K562 (cell line): ENCODE results near the gene NADK. TPM values are rescaled to one million over a fixed set of nuclear protein-coding genes. Genes with fewer than 3 reads are reported as not detected.

Experiments
- CBFB ChIP-seq: sonication (generic); formaldehyde crosslinking; IDR thresholded peaks from 2 replicates; pipeline ENCODE4 v1.4.0; 2020; ENCODE audit warnings: mild to moderate bottlenecking, missing genetic modification reagents
- MAFF ChIP-seq: IDR thresholded peaks from 2 replicates; pipeline ENCODE4 v1.6.1; 2012; ENCODE audit warnings: low read length, improper control_type of control experiment
- MAFG ChIP-seq: fragments of 450-650 bp; conservative IDR thresholded peaks from 2 replicates; pipeline ENCODE4 v1.6.1; 2016; ENCODE audit warnings: missing genetic modification characterization, missing compliant biosample characterization
- MAFK ChIP-seq: IDR thresholded peaks from 2 replicates; pipeline ENCODE4 v1.6.1; 2011; ENCODE audit warnings: low read length, improper control_type of control experiment
- MCM3 ChIP-seq: fragments of 450-650 bp; IDR thresholded peaks from 2 replicates; pipeline ENCODE4 v1.6.1; 2016
- MCM5 ChIP-seq: fragments of 450-650 bp; IDR thresholded peaks from 2 replicates; pipeline ENCODE4 v1.6.1; 2016; ENCODE audit warnings: low read depth
- NCOA1 ChIP-seq: fragments of 450-650 bp; IDR thresholded peaks from 2 replicates; pipeline ENCODE4 v1.6.1; 2016; ENCODE audit warnings: low read depth
- PHB ChIP-seq: fragments of 250-450 bp; sonication (Bioruptor Pico); IDR thresholded peaks from 2 replicates; pipeline ENCODE4 v1.5.0; 2021
- RFX7 ChIP-seq: fragments of 250-450 bp; sonication (Bioruptor Pico); IDR thresholded peaks from 2 replicates; pipeline ENCODE4 v1.5.1; 2021; ENCODE audit warnings: mild to moderate bottlenecking
- SLC30A9 ChIP-seq: fragments of 250-450 bp; sonication (Bioruptor Pico); IDR thresholded peaks from 2 replicates; pipeline ENCODE4 v1.8.0; 2022; ENCODE audit warnings: mild to moderate bottlenecking, moderate library complexity
- SRF ChIP-seq, 2 experiments: fragments of 250-450, 450-650 bp in 1 of 2; sonication (Bioruptor Pico) in 1 of 2; sonication (generic) in 1 of 2; formaldehyde crosslinking; IDR thresholded peaks; 2 replicates each; pipeline versions ENCODE4 v1.5.0 to v1.5.1; 2020 to 2022; ENCODE audit warnings: mild to moderate bottlenecking in 1 of 2, missing genetic modification reagents in 1 of 2
- STAT5A ChIP-seq: IDR thresholded peaks from 2 replicates; pipeline ENCODE4 v1.6.1; 2012; ENCODE audit warnings: low read length, inconsistent platforms, borderline replicate concordance
- ZBTB11 ChIP-seq, 3 experiments: fragments of 200-800 bp in 1 of 3; fragments of 250-450 bp in 1 of 3; fragments of 450-650 bp in 1 of 3; sonication (Bioruptor Pico) in 1 of 3; sonication (Bioruptor generic) in 1 of 3; formaldehyde crosslinking in 1 of 3; IDR thresholded peaks; 2 replicates each; pipeline versions ENCODE4 v1.6.1 to v1.8.0; 2016 to 2022; ENCODE audit warnings: mild to moderate bottlenecking in 2 of 3, missing genetic modification characterization in 2 of 3, missing compliant biosample characterization in 1 of 3, moderate library complexity in 1 of 3
- ZNF146 ChIP-seq: IDR thresholded peaks from one replicate; pipeline ENCODE4 v1.6.1; 2018; ENCODE audit warnings: missing compliant biosample characterization; ENCODE audit not compliant: unreplicated experiment
- polyA plus RNA-seq, 8 experiments: library from polyadenylated mRNA; depleted of rRNA in 4 of 8; stranded (reverse) in 5 of 8; unstranded in 3 of 8; fragments of >200 nt; fragmentation: Nextera tagmentation in 2 of 8; fragmentation: Illumina TruSeq in 1 of 8; extraction: Ambion mirVana in 2 of 8; extraction: Trizol in 1 of 8; gene quantifications; 2 replicates each; pipeline versions ENCODE4 v1.2.1 to v1.2.3, GENCODE V29; 2011 to 2014; ENCODE audit warnings: inconsistent platforms in 1 of 8, missing spikeins in 1 of 8
- total RNA-seq, 7 experiments: library from RNA; depleted of rRNA in 6 of 7; stranded (reverse); fragments of >200 nt in 6 of 7; fragmentation: Illumina TruSeq in 2 of 7; extraction: Trizol in 2 of 7; gene quantifications; 2 replicates each; pipeline versions ENCODE4 v1.2.1 to v1.2.3, GENCODE V29; 2011 to 2021; ENCODE audit warnings: low replicate concordance in 1 of 7

NADK gene
- total and polyA plus RNA-seq, 9 of the 15 experiments (the other 6 are each of a cell fraction or from before 2014, with no cell fraction given) = 1.5 to 135 (median 75.1) TPM

DNA sequence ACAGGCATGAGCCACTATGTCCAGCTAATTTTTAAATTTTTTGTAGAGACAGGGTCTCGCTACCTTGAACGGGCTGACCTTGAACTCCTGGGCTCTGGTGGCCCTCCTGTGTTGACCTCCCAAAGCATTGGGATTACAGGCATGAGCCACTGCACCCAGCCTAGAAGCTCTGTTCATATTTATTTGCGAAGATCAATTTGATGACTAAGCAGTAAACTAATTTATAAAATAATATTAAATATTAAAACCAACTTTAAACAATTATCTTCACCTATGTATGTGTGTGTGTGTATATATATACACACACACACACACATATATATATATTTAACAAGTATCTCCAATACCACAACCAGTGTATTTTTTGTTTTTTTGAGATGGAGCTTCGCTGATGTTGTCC, 4.4 kb downstream of the NADK start (continued):
- TF ChIP-seq SRF (CRISPR knock-in tag; IDR thresholded peaks at IDR 0.05) (no peak), MAFK (peak; percentile 69; the same call in 1 of the 2 replicates), NCOA1 (no peak), MAFG (tag) (peak; percentile 75), CBFB (CRISPR knock-in tag) (no peak), PHB (CRISPR knock-in tag) (no peak), SLC30A9 (CRISPR knock-in tag) (no peak), ZBTB11 (CRISPR knock-in tag; IDR thresholded peaks at IDR 0.05) (no peak), MAFF (peak; percentile 66), MCM5 (no peak), ZNF146 (CRISPR knock-in tag) (no peak), MCM3 (no peak), RFX7 (CRISPR knock-in tag) (no peak), STAT5A (no peak)
